ENCODE data around the gene MCRIP2. TPM values are rescaled to one million over a fixed set of nuclear protein-coding genes. Genes with fewer than 3 reads are reported as not detected.
A peak's percentile ranks its signal among the peaks of the same experiment; 100 is the strongest.

The MCRIP2 gene
- total and polyA plus RNA-seq, 2 of the 8 experiments (the other 6 are each of a cell fraction or from before 2014, with no cell fraction given) = 45.4 to 75.5 TPM

DNA sequence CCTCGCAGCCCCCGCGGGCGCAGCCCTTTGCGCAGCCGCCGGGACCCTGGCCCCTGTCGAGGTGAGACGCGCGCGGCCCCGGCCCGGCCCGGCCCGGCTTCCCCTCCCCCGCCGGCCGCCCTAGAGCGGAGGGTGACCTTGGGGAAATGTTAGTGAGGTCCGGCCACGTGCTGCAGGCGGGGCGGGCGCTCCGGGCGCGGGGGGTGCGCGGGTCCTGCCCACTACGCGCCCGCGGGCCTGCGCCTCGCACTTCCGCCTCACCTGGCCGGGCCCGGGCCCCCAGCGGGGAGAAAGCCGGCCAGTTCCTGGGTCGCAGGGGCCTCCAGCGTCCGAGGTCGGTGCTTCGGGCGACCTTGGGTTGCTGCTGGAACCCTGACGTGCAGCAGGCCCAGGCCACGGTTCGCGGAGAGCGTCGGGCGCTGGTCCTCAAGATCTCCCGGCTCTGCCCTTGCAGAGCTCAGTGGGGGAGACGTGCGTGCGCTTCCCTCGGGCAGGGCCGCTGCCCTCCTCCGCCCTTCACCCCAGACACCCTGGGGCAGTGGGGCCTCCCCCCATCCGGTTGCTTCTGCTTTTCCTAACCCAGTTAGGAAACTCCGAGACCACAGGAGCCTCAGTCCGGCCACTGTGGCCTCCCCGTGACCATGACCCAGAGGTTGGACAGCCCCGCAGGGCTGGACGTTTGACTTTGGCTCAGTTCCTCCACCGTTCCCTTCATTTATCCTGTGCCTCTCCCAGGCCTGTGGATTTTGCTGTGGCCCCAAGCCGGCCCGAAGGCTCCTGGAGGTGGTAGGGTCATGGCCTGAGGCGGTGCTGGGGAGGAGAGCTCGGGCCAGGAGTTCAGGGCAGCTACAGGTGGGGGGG lies 791 bp downstream of the MCRIP2 start:
- H2BK20ac ChIP-seq (ENCODE audit: low read length) = no peak overlapping the region
- H3K4me2 ChIP-seq (ENCODE audit: insufficient read depth in 1 of 2, low read depth in 2 of 2, low read length in 2 of 2) = peak overlapping the region; percentile 56 to 80
- H3K4me1 ChIP-seq (replicated peaks in 1 of 4; ENCODE audit: control insufficient read depth in 3 of 4, insufficient read depth in 4 of 4, low read length in 3 of 4) = peaks cover 0 to 26% (median 20%) of the 10 kb centered on the region in 4 experiments; a peak in 6 of 7 replicates
- peak overlapping the region; percentile 81; the same call in 1 of the 2 replicates for H2BK5ac ChIP-seq (ENCODE audit: low read depth, low read length)
- peaks cover 8% of the 10 kb centered on the region; the same call in 1 of the 2 replicates for H3K23me2 ChIP-seq (ENCODE audit: low read depth, low read length)
- peaks cover 0 to 2% of the 10 kb centered on the region in 2 experiments; a peak in 1 of 4 replicates for H3K79me2 ChIP-seq (ENCODE audit: control insufficient read depth in 1 of 2, insufficient read depth in 2 of 2, low read length in 2 of 2)
- POLR2A ChIA-PET (ENCODE audit: partially characterized antibody) = interaction anchor here (0.9 to 1.4 kb wide), 7 partner anchors 11 to 115 kb away, joined by 3 to 5 read pairs (median 3); partner anchors contain the start of genes CAPN15, JMJD8 and WDR24
- H2AK5ac ChIP-seq (ENCODE audit: low read depth, low read length) = no peak overlapping the region
- no peak overlapping the region for H3K23ac ChIP-seq (ENCODE audit: insufficient read length)
- H3K36me3 ChIP-seq (ENCODE audit: control insufficient read depth in 2 of 4, insufficient read depth in 4 of 4, low read length in 3 of 4) = no peaks in the 10 kb centered on the region
- peak overlapping the region; percentile 44 for H3K4ac ChIP-seq (replicated peaks; ENCODE audit: insufficient read length, low read depth, low read length)
- H3K56ac ChIP-seq (replicated peaks; ENCODE audit: insufficient read length, low read depth, low read length) = peak overlapping the region; percentile 77
- DNase-seq (ENCODE audit: low read depth in 1 of 2, low spot score in 2 of 2) = peak in 1 of 2 experiments; percentile 73
- H4K91ac ChIP-seq (replicated peaks; ENCODE audit: insufficient read length, low read length) = peak overlapping the region; percentile 54
- TF ChIP-seq TAF1 (IDR thresholded peaks at IDR 0.05; ENCODE audit: low read depth, low read length) = 0 out of 2 replicates have a peak, but pooled peaks have one; percentile 22
- TF ChIP-seq, protein P1, sequence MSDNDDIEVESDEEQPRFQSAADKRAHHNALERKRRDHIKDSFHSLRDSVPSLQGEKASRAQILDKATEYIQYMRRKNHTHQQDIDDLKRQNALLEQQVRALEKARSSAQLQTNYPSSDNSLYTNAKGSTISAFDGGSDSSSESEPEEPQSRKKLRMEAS (IDR thresholded peaks at IDR 0.05) = peak; percentile 90
- TF ChIP-seq SIN3A (conservative IDR thresholded peaks at IDR 0.05 in 1 of 2, IDR thresholded peaks at IDR 0.05 in 1 of 2; ENCODE audit: low read depth in 1 of 2, low read length in 2 of 2) = peak in 1 of 2 experiments; percentile 24; a peak in 1 of 4 replicates
- peak; percentile 17 for TF ChIP-seq ASH2L (IDR thresholded peaks at IDR 0.05; ENCODE audit: low read length)
- TF ChIP-seq SP1 (IDR thresholded peaks at IDR 0.05; ENCODE audit: low read depth, low read length) = no peak
- TF ChIP-seq KDM4A (IDR thresholded peaks at IDR 0.05; ENCODE audit: low read depth, low read length, severe bottlenecking) = peak; percentile 25
- 0 out of 2 replicates have a peak, but pooled peaks have one; percentile 5 for TF ChIP-seq PHF8 (conservative IDR thresholded peaks at IDR 0.05; ENCODE audit: low read depth, low read length)
- no peak for TF ChIP-seq SUZ12 (IDR thresholded peaks at IDR 0.05; ENCODE audit: low read length)
- H2BK15ac ChIP-seq (ENCODE audit: low read length) = no peak overlapping the region
- H3K27ac ChIP-seq (ENCODE audit: low read depth, low read length) = no peak overlapping the region
- no peaks in the 10 kb centered on the region; the same call in 1 of the 2 replicates for H3K79me1 ChIP-seq (ENCODE audit: low read depth, low read length)
- H3K18ac ChIP-seq (ENCODE audit: extremely low read depth, low read length) = peak overlapping the region; percentile 48
- H3K14ac ChIP-seq (ENCODE audit: insufficient read length) = no peak overlapping the region
- H2BK120ac ChIP-seq (replicated peaks; ENCODE audit: low read depth, low read length) = no peak overlapping the region
- no peaks in the 10 kb centered on the region for H3K9me3 ChIP-seq (ENCODE audit: insufficient read depth in 2 of 2, low read depth in 1 of 2, low read length in 1 of 2)
- H4K5ac ChIP-seq (ENCODE audit: insufficient read length, low read depth, low read length) = no peak overlapping the region
- CTCF ChIA-PET (ENCODE audit: partially characterized antibody) = interaction anchor here (1.0 to 3.4 kb wide), 3 partner anchors 18 to 39 kb away, joined by 3 to 22 read pairs (median 5); no protein-coding TSS in a partner anchor
- peaks cover 0 to 5% of the 10 kb centered on the region in 2 experiments for H4K20me1 ChIP-seq (replicated peaks in 1 of 2; ENCODE audit: control insufficient read depth in 1 of 2, insufficient read depth in 2 of 2, low read length in 2 of 2)
- peak overlapping the region in 3 of 4 experiments; percentile 42 to 67 (median 55); a peak in 5 of 7 replicates for H3K9ac ChIP-seq (replicated peaks in 1 of 4; ENCODE audit: extremely low read depth in 1 of 4, low read depth in 3 of 4, low read length in 3 of 4)
- peaks cover 0 to 5% (median 1%) of the 10 kb centered on the region in 4 experiments; a peak in 2 of 7 replicates for H3K27me3 ChIP-seq (replicated peaks in 1 of 4; ENCODE audit: control insufficient read depth in 3 of 4, extremely low read depth in 1 of 4, insufficient read depth in 3 of 4, low read length in 3 of 4)
- H2BK12ac ChIP-seq (ENCODE audit: low read depth, low read length) = no peak overlapping the region
- FAIRE-seq = no peak
- H2AFZ ChIP-seq (ENCODE audit: low read length) = no peak overlapping the region; the same call in 1 of the 2 replicates
- 19% methylated on average over 36 of the region's 72 CpGs; no CpG with 5 or more reads in 1 of the 2 experiments for WGBS, 2 experiments (ENCODE audit: extremely low coverage in 1 of 2, insufficient coverage in 1 of 2, insufficient read length in 1 of 2, insufficient replicate concordance in 2 of 2, low coverage in 1 of 2, low lambda C conversion rate in 2 of 2, missing lambda C conversion rate in 1 of 2)
- H3K4me3 ChIP-seq (ENCODE audit: extremely low read depth in 1 of 4, insufficient read depth in 2 of 4, low read depth in 3 of 4, low read length in 4 of 4) = peak overlapping the region; percentile 51 to 88 (median 61)
- peak overlapping the region; percentile 84; the same call in 1 of the 2 replicates for H4K8ac ChIP-seq (ENCODE audit: extremely low read depth, insufficient read depth, low read length)

Data from H1 (cell line).